ENCODE results near the gene PRDM16. TPM values are rescaled to one million over a fixed set of nuclear protein-coding genes. Genes with fewer than 3 reads are reported as not detected.

The PRDM16 gene
- total and polyA plus RNA-seq, 2 experiments from 2014 or later, result 0.14 to 0.16 TPM

DNA sequence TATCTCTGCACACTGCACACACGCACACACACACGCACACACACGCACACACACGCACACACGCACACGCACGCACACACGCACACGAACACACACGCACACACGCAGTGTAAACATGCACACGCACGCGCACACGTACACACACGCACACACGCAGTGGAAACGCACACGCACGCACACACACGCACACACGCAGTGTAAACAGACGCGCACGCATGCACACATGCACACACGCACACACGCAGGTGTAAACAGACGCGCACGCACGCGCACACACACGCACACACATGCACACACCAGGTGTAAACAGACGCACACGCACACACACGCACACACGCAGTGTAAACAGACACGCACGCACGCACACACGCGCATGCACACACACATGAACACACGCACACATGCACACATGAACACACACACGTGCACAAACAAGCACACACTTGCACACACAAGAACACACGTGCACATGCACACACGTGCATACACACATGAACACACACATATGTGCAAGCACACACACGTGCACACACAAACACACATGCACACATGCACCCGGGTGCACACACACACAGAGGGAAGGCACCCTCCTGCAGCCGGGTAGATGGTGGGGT is 45.2 kb downstream of the PRDM16 start (continued):
- TF ChIP-seq, protein P1, sequence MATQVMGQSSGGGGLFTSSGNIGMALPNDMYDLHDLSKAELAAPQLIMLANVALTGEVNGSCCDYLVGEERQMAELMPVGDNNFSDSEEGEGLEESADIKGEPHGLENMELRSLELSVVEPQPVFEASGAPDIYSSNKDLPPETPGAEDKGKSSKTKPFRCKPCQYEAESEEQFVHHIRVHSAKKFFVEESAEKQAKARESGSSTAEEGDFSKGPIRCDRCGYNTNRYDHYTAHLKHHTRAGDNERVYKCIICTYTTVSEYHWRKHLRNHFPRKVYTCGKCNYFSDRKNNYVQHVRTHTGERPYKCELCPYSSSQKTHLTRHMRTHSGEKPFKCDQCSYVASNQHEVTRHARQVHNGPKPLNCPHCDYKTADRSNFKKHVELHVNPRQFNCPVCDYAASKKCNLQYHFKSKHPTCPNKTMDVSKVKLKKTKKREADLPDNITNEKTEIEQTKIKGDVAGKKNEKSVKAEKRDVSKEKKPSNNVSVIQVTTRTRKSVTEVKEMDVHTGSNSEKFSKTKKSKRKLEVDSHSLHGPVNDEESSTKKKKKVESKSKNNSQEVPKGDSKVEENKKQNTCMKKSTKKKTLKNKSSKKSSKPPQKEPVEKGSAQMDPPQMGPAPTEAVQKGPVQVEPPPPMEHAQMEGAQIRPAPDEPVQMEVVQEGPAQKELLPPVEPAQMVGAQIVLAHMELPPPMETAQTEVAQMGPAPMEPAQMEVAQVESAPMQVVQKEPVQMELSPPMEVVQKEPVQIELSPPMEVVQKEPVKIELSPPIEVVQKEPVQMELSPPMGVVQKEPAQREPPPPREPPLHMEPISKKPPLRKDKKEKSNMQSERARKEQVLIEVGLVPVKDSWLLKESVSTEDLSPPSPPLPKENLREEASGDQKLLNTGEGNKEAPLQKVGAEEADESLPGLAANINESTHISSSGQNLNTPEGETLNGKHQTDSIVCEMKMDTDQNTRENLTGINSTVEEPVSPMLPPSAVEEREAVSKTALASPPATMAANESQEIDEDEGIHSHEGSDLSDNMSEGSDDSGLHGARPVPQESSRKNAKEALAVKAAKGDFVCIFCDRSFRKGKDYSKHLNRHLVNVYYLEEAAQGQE (IDR thresholded peaks at IDR 0.05; ENCODE audit: unreplicated experiment), result no peak
- TF ChIP-seq, protein P2, sequence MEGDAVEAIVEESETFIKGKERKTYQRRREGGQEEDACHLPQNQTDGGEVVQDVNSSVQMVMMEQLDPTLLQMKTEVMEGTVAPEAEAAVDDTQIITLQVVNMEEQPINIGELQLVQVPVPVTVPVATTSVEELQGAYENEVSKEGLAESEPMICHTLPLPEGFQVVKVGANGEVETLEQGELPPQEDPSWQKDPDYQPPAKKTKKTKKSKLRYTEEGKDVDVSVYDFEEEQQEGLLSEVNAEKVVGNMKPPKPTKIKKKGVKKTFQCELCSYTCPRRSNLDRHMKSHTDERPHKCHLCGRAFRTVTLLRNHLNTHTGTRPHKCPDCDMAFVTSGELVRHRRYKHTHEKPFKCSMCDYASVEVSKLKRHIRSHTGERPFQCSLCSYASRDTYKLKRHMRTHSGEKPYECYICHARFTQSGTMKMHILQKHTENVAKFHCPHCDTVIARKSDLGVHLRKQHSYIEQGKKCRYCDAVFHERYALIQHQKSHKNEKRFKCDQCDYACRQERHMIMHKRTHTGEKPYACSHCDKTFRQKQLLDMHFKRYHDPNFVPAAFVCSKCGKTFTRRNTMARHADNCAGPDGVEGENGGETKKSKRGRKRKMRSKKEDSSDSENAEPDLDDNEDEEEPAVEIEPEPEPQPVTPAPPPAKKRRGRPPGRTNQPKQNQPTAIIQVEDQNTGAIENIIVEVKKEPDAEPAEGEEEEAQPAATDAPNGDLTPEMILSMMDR (conservative IDR thresholded peaks at IDR 0.05; ENCODE audit: low read depth in 2 of 2), result no peak
- no peak for TF ChIP-seq EZH2phosphoT487 (IDR thresholded peaks at IDR 0.05; ENCODE audit: unreplicated experiment)

DNA sequence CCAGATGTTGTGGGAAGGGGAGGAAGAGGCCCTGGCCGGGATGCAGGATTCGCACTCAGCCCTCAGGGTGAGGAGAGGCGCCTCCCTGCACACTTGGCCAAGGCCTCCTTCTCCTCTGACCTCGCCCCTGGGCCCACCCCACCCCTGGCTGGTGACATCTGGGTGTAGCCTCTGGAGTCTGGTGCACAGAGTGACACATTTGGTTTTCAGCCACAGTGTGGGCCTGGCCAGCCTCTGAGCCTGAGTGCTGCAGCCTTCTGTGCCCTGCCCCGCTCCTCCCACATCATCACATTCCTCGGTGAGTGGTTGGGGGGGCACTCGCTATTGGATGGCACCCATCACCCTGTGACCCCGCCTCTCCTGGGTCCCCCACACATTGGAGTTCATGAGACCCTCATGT is 45.8 kb downstream of the PRDM16 start:
- Mint-ChIP-seq H3K9me3 (no peaks in the 10 kb centered on the region; the same call in 2 of the 3 replicates), H3K36me3 (ENCODE audit: low read depth) (no peaks in the 10 kb centered on the region)
- no peak for ATAC-seq

DNA sequence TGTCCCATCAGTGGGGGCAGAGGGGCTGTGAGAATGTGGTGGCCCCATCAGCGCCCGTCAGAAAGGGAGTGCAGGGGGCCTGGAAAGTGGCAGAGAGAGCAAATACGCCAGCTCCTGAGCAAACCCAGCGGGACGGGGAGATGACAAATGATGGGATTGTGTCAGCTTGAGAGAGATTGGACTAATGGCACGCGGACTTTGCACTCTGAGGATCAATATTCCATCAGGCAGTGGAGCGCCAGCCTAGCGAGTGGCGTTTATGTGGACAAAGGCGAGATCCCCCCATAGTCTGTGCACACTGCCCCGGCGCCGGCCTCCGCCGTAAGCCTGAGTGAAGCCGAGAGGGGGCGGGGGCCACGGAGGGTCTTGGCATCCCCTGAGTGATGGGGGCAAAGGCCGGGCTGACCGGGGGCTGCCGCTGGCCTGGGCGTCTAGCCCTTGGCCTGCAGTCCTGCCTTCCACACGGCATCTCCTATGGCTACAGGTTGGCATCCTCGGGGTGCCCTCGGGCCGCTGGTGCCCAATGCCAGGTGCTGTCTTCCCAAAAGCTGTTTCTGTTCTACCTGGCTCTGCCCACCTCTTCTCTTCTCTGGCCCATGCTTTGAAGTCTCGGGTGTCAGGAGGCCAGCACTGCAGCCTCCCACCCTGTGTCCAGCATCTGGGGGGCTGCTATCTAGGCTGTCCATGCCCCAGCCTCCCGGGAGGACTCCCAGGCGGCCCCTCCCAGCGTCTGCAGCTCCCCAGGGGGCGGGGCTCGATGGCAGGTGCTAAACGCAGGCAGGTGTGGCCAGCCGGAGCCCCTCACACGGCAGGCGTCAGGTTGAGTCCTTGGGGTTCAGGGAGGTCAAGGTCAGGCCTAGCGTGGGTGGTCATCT is 46.5 kb downstream of the PRDM16 start:
- Mint-ChIP-seq H3K27me3 (ENCODE audit: insufficient read depth, low read depth, poor library complexity) (peaks cover 5% of the 10 kb centered on the region), H3K27ac (no peak overlapping the region), H3K36me3 (ENCODE audit: low read depth) (no peaks in the 10 kb centered on the region), H3K4me1 (no peaks in the 10 kb centered on the region), H3K9me3 (no peaks in the 10 kb centered on the region; the same call in 2 of the 3 replicates), H3K4me3 (no peak overlapping the region)
- no peaks in the 10 kb centered on the region for H3K79me2 ChIP-seq (replicated peaks; ENCODE audit: insufficient read depth)
- no peaks in the 10 kb centered on the region for H3K36me3 ChIP-seq (ENCODE audit: insufficient read depth)
- no peaks in the 10 kb centered on the region for H3K27me3 ChIP-seq (ENCODE audit: insufficient read depth)
- H3F3A ChIP-seq (replicated peaks; ENCODE audit: low read depth), result no peaks in the 10 kb centered on the region; the same call in 1 of the 2 replicates
- no peaks in the 10 kb centered on the region for H3K9me2 ChIP-seq (ENCODE audit: insufficient read depth)
- DNase-seq (ENCODE audit: low spot score) (no peak), ATAC-seq (no peak)
- H3K4me3 ChIP-seq, result no peak overlapping the region
- H3K4me1 ChIP-seq (ENCODE audit: insufficient read depth), result no peaks in the 10 kb centered on the region
- no peak overlapping the region for H3K27ac ChIP-seq (ENCODE audit: low read depth)
- no peak overlapping the region for H2AFZ ChIP-seq
- H4K20me1 ChIP-seq (replicated peaks; ENCODE audit: insufficient read depth), result no peaks in the 10 kb centered on the region
- no peak overlapping the region for H3K4me2 ChIP-seq
- no peak for TF ChIP-seq JUNB (IDR thresholded peaks at IDR 0.05; ENCODE audit: unreplicated experiment)
- TF ChIP-seq STAT1 (IDR thresholded peaks at IDR 0.05; ENCODE audit: unreplicated experiment), result no peak
- TF ChIP-seq EZH2 (IDR thresholded peaks at IDR 0.05; ENCODE audit: low read depth, unreplicated experiment), result no peak
- no peak for TF ChIP-seq NANOG (IDR thresholded peaks at IDR 0.05; ENCODE audit: borderline replicate concordance)
- TF ChIP-seq ZNF331 (CRISPR knock-in tag; IDR thresholded peaks at IDR 0.05; ENCODE audit: low read depth), result no peak
- TF ChIP-seq ZNF114 (CRISPR knock-in tag; IDR thresholded peaks at IDR 0.05), result no peak

More for the DNA sequence above, 45.8 kb downstream of the PRDM16 start:
- no peaks in the 10 kb centered on the region for H3K9me2 ChIP-seq (ENCODE audit: insufficient read depth)
- Mint-ChIP-seq H3K4me3 (no peak overlapping the region), H3K27me3 (ENCODE audit: insufficient read depth, low read depth, poor library complexity) (peaks cover 3% of the 10 kb centered on the region), H3K4me1 (no peaks in the 10 kb centered on the region), H3K27ac (no peak overlapping the region)
- no peak for DNase-seq (ENCODE audit: low spot score)
- H3K36me3 ChIP-seq (ENCODE audit: insufficient read depth), result no peaks in the 10 kb centered on the region
- H3K4me2 ChIP-seq, result no peak overlapping the region
- no peaks in the 10 kb centered on the region for H3K27me3 ChIP-seq (ENCODE audit: insufficient read depth)
- H3K27ac ChIP-seq (ENCODE audit: low read depth), result no peak overlapping the region
- H3K79me2 ChIP-seq (replicated peaks; ENCODE audit: insufficient read depth), result no peaks in the 10 kb centered on the region
- H3K4me3 ChIP-seq, result no peak overlapping the region
- no peaks in the 10 kb centered on the region for H4K20me1 ChIP-seq (replicated peaks; ENCODE audit: insufficient read depth)
- no peak for TF ChIP-seq POLR2AphosphoS5 (IDR thresholded peaks at IDR 0.05; ENCODE audit: low read depth)
- H3F3A ChIP-seq (replicated peaks; ENCODE audit: low read depth), result no peaks in the 10 kb centered on the region; the same call in 1 of the 2 replicates
- no peak overlapping the region for H2AFZ ChIP-seq
- H3K4me1 ChIP-seq (ENCODE audit: insufficient read depth), result no peaks in the 10 kb centered on the region

Data from GM23338 (cell line).